Smooth muscle cell (in vitro differentiated cells): ENCODE measurements around the gene MICB. TPM values are rescaled to one million over a fixed set of nuclear protein-coding genes. Genes with fewer than 3 reads are reported as not detected.
A peak's percentile ranks its signal among the peaks of the same experiment; 100 is the strongest.

Experiments
- DNase-seq: peaks from one replicate; lab custom pipeline; 2025; ENCODE audit not compliant: unreplicated experiment; lab: John Stamatoyannopoulos, UW
- H2AFZ ChIP-seq: fragments of 200-600 bp; sonication (generic); 2 replicates; pipeline ENCODE4 v1.6.0; 2016; ENCODE audit warnings: antibody characterized with exemption, low read depth, mild to moderate bottlenecking
- H3F3A ChIP-seq: fragments of 200-600 bp; sonication (generic); 2 replicates; pipeline ENCODE4 v1.6.0; 2017; ENCODE audit warnings: antibody characterized with exemption, low read depth
- H3K27ac ChIP-seq: fragments of 200-600 bp; sonication (generic); 2 replicates; pipeline ENCODE4 v1.5.1; 2016; ENCODE audit warnings: low read depth, mild to moderate bottlenecking
- H3K27me3 ChIP-seq: fragments of 200-600 bp; sonication (generic); 2 replicates; pipeline ENCODE4 v1.6.1; 2016; ENCODE audit warnings: low read depth, mild to moderate bottlenecking
- H3K36me3 ChIP-seq: fragments of 200-600 bp; sonication (generic); 2 replicates; pipeline ENCODE4 v1.5.1; 2016; ENCODE audit warnings: low read depth
- H3K4me1 ChIP-seq: fragments of 200-600 bp; sonication (generic); 2 replicates; pipeline ENCODE4 v1.5.1; 2016; ENCODE audit warnings: low read depth
- H3K4me2 ChIP-seq: fragments of 200-600 bp; sonication (generic); 2 replicates; pipeline ENCODE4 v1.6.0; 2016; ENCODE audit warnings: mild to moderate bottlenecking
- H3K4me3 ChIP-seq: fragments of 200-600 bp; sonication (generic); 2 replicates; pipeline ENCODE4 v1.5.1; 2016; ENCODE audit warnings: mild to moderate bottlenecking
- H3K79me2 ChIP-seq: fragments of 200-600 bp; sonication (generic); 2 replicates; pipeline ENCODE4 v1.6.0; 2016; ENCODE audit warnings: low read depth, mild to moderate bottlenecking
- H3K9ac ChIP-seq: fragments of 200-600 bp; sonication (generic); 2 replicates; pipeline ENCODE4 v1.6.0; 2016; ENCODE audit warnings: low read depth
- H3K9me3 ChIP-seq: fragments of 200-600 bp; sonication (generic); replicated peaks from 2 replicates; pipeline ENCODE4 v1.5.1; 2016; ENCODE audit warnings: low read depth
- H4K20me1 ChIP-seq: fragments of 200-600 bp; sonication (generic); 2 replicates; pipeline ENCODE4 v1.6.0; 2016; ENCODE audit warnings: low read depth
- CTCF ChIP-seq: fragments of 200-600 bp; sonication (generic); IDR thresholded peaks from 2 replicates; pipeline ENCODE4 v1.5.1; 2017; ENCODE audit warnings: borderline replicate concordance, mild to moderate bottlenecking, antibody characterized with exemption; ENCODE audit not compliant: insufficient read depth, poor library complexity, severe bottlenecking
- WGBS: methylation state at CpG from one replicate; pipeline ENCODE4 v1.1.7; 2016; ENCODE audit warnings: low lambda C conversion rate; 5-methylcytosine and 5-hydroxymethylcytosine counted together
- polyA plus RNA-seq: library from polyadenylated mRNA; unstranded; fragments of >200 nt; fragmentation: Nextera tagmentation; extraction: Ambion mirVana; gene quantifications from 2 replicates; pipeline ENCODE4 v1.2.1, GENCODE V29; 2016
- total RNA-seq: library from RNA; depleted of rRNA; stranded (reverse); fragments of >200 nt; gene quantifications from 2 replicates; pipeline ENCODE4 v1.2.3, GENCODE V29; 2014

The MICB gene
- total and polyA plus RNA-seq, 2 experiments from 2014 or later = 2.4 to 2.9 TPM

DNA sequence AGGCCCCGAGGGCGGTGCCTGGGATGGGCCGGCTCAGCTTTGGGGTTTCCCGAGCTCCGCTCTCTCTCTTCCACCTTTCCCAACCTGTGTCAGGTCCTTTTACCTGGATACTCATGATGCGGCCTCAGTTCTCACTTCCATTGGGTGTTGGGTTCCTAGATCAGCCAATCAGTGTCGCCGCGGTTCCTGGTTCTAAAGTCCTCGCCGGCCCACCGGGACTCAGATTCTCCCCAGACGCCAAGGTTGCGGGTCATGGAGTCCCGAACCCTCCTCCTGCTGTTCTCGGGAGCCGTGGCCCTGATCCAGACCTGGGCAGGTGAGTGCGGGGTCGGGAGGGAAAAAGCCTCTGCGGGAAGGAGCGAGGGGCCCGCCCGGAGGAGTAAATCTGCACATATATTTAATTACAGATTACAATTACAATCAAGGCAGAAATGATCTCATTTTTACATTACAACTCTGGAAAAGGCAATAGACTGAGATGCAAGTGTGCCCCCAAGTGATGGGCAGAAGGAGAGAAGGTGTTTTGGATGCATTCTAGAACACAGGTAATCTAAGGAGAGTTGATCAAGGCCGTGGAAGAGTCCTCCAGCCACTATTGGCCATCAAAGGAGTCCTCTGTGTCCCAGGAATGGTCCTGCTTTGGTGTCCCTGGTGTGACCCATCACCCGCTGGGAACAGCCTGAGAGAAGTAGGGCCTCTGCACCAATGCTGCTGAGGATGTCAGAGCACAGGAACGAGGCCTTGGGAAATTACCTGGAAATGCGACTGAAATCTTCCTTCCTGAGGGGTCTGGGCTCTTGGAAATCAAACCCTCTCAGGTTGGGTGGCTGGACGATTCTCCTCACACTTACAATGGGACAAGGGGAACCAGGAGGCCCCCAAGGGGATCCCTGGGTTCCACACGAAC is 34.7 kb upstream of the MICB start:
- Histone ChIP-seq H3K27ac (no peak overlapping the region), H3K4me3 (peak overlapping the region; percentile 47), H3K9ac (no peak overlapping the region), H3K36me3 (no peaks in the 10 kb centered on the region), H3K4me2 (peak overlapping the region; percentile 80), H2AFZ (peak overlapping the region; percentile 75), H4K20me1 (no peaks in the 10 kb centered on the region), H3K79me2 (no peaks in the 10 kb centered on the region), H3K27me3 (peaks cover 4% of the 10 kb centered on the region), H3F3A (no peaks in the 10 kb centered on the region), H3K4me1 (no peaks in the 10 kb centered on the region), H3K9me3 (no peaks in the 10 kb centered on the region)
- WGBS = 32% methylated on average over 29 of the region's 29 CpGs
- TF ChIP-seq CTCF = no peak
- no peak for DNase-seq

GRCh38 chr6:31464252-31465184 is 33.4 kb upstream of the MICB start:
- Histone ChIP-seq H3K4me1 (no peaks in the 10 kb centered on the region), H2AFZ (no peak overlapping the region), H3K27ac (no peak overlapping the region), H3K9ac (no peak overlapping the region), H4K20me1 (no peaks in the 10 kb centered on the region), H3K27me3 (no peaks in the 10 kb centered on the region), H3K9me3 (no peaks in the 10 kb centered on the region), H3F3A (no peaks in the 10 kb centered on the region), H3K4me2 (no peak overlapping the region), H3K36me3 (no peaks in the 10 kb centered on the region), H3K4me3 (no peak overlapping the region), H3K79me2 (no peaks in the 10 kb centered on the region)
- WGBS = 93% methylated on average over 7 of the region's 7 CpGs
- TF ChIP-seq CTCF = no peak
- DNase-seq = no peak

GRCh38 chr6:31465185-31465536 is 32.8 kb upstream of the MICB start:
- no peak overlapping the region for H3K27ac ChIP-seq
- H3K4me2 ChIP-seq = no peak overlapping the region
- no peaks in the 10 kb centered on the region for H3K27me3 ChIP-seq
- no peaks in the 10 kb centered on the region for H3K79me2 ChIP-seq
- H3K36me3 ChIP-seq = no peaks in the 10 kb centered on the region
- no peak for DNase-seq
- H4K20me1 ChIP-seq = no peaks in the 10 kb centered on the region
- no peaks in the 10 kb centered on the region for H3K9me3 ChIP-seq
- WGBS = 95% methylated on average over 1 of the region's 1 CpG
- H3F3A ChIP-seq = no peaks in the 10 kb centered on the region
- H3K4me3 ChIP-seq = no peak overlapping the region
- H2AFZ ChIP-seq = no peak overlapping the region
- no peaks in the 10 kb centered on the region for H3K4me1 ChIP-seq
- no peak overlapping the region for H3K9ac ChIP-seq
- no peak for TF ChIP-seq CTCF
